Measurements from ENCODE around the gene TMEM247.
"Not testable (repeated sequence)": the region's sequence is repeated elsewhere in the genome, so short reads cannot be mapped to it uniquely, and the experiment has no call there.

GRCh38 chr2:46522385-46522784 lies 43.0 kb downstream of the TMEM247 start:
- TF ChIP-seq CREB1 (CRISPR knock-in tag; IDR thresholded peaks at IDR 0.05); KAT7 (CRISPR knock-in tag; IDR thresholded peaks at IDR 0.05; ENCODE audit: borderline replicate concordance); NFYB (CRISPR knock-in tag; conservative IDR thresholded peaks at IDR 0.05; ENCODE audit: low read depth); CTCF (IDR thresholded peaks at IDR 0.05); HMGXB4 (CRISPR knock-in tag; IDR thresholded peaks at IDR 0.05); TEAD4 (CRISPR knock-in tag; IDR thresholded peaks at IDR 0.05); ZNF317 (CRISPR knock-in tag; IDR thresholded peaks at IDR 0.05; ENCODE audit: borderline replicate concordance, low read depth); USF2 (CRISPR knock-in tag; IDR thresholded peaks at IDR 0.05); ATF3 (CRISPR knock-in tag; conservative IDR thresholded peaks at IDR 0.05): not testable (repeated sequence)

Measured in WTC11 (cell line).